ENCODE results near the gene TAX1BP3. TPM values are rescaled to one million over a fixed set of nuclear protein-coding genes. Genes with fewer than 3 reads are reported as not detected.

The TAX1BP3 gene
- total and polyA plus RNA-seq, 9 of the 15 experiments (the other 6 are each of a cell fraction or from before 2014, with no cell fraction given) = 0.99 to 14.5 (median 6.2) TPM

GRCh38 chr17:3698139-3698538 is 29.8 kb upstream of the TAX1BP3 start:
- intact Hi-C loops (cut with micrococcal nuclease) = loop anchor here (10.0 kb wide), 1 partner anchor 93 kb away; the partner anchor contains the start of gene TRPV1
- Histone ChIP-seq H3K9ac (ENCODE audit: insufficient read depth in 1 of 2, low read depth in 2 of 2, low read length in 2 of 2) (no peak overlapping the region), H3K4me3 (no peak overlapping the region), H3K9me1 (ENCODE audit: control insufficient read depth, insufficient read depth, low read length) (no peaks in the 10 kb centered on the region), H3K36me3 (ENCODE audit: control insufficient read depth, insufficient read depth, low read length) (no peaks in the 10 kb centered on the region), H3K79me2 (ENCODE audit: control insufficient read depth, insufficient read depth, low read length) (no peaks in the 10 kb centered on the region), H3K27ac (ENCODE audit: extremely low read depth, low read depth, low read length) (no peak overlapping the region), H2AFZ (ENCODE audit: low read depth, low read length) (no peak overlapping the region), H4K20me1 (replicated peaks; ENCODE audit: control insufficient read depth, insufficient read depth, low read length) (no peaks in the 10 kb centered on the region), H3K4me2 (ENCODE audit: insufficient read depth, low read length) (no peak overlapping the region), H3K27me3 (ENCODE audit: control insufficient read depth in 2 of 2, insufficient read depth in 2 of 2, low read length in 2 of 2) (no peaks in the 10 kb centered on the region), H3K4me1 (replicated peaks in 1 of 2; ENCODE audit: control insufficient read depth in 2 of 2, insufficient read depth in 2 of 2, low read length in 2 of 2) (peaks cover 0 to 17% of the 10 kb centered on the region in 2 experiments; a peak in 2 of 5 replicates), H3K9me3 (replicated peaks; ENCODE audit: control insufficient read depth, insufficient read depth, low read depth, low read length) (no peaks in the 10 kb centered on the region; the same call in 1 of the 2 replicates)
- CTCF ChIA-PET (ENCODE audit: low intra/inter-chr PET ratio) = no interaction called here
- ATAC-seq (no peak), FAIRE-seq (no peak), DNase-seq (ENCODE audit: extremely low read depth in 1 of 4, low spot score in 3 of 4) (no peak)
- no TSS peak for BruUV-seq (replicated peaks)
- 27% methylated on average over 4 of the region's 4 CpGs for WGBS (ENCODE audit: insufficient coverage, low coverage, missing lambda C conversion rate)
- POLR2A ChIA-PET = interaction anchor here (0.6 kb wide), 1 partner anchor 20 kb away, joined by 4 read pairs; no protein-coding TSS in a partner anchor
- in situ Hi-C loops (cut with MboI) = no loop called here
- TF ChIP-seq C11orf30 (IDR thresholded peaks at IDR 0.05; ENCODE audit: low read depth) (no peak), NR1H2 (CRISPR knock-in tag; IDR thresholded peaks at IDR 0.05) (no peak), ZBED1 (IDR thresholded peaks at IDR 0.05) (no peak), ILF3 (IDR thresholded peaks at IDR 0.05; ENCODE audit: borderline replicate concordance) (no peak), ZBTB43 (CRISPR knock-in tag; IDR thresholded peaks at IDR 0.05) (no peak), NFXL1 (CRISPR knock-in tag; IDR thresholded peaks at IDR 0.05) (no peak), HMGXB4 (CRISPR knock-in tag; IDR thresholded peaks at IDR 0.05) (no peak), SMARCA5 (IDR thresholded peaks at IDR 0.05) (no peak), MGA (IDR thresholded peaks at IDR 0.05) (no peak)

Data from K562 (cell line).